PC-9 (cell line): ENCODE results near the gene VAMP8. TPM values are rescaled to one million over a fixed set of nuclear protein-coding genes. Genes with fewer than 3 reads are reported as not detected.
A peak's percentile ranks its signal among the peaks of the same experiment; 100 is the strongest.

Experiments used
- Bru-seq: library from RNA; stranded (reverse); fragments of 400-500 nt; gene quantifications from one replicate; lab custom pipeline; 2021; lab: Mats Ljungman, UMichigan
- BruChase-seq, 2 experiments: library from RNA; stranded (reverse); fragments of 400-500 nt; gene quantifications; one replicate each; lab custom pipeline; 2021; lab: Mats Ljungman, UMichigan
- BruUV-seq: library from RNA; stranded (reverse); fragments of 400-500 nt; replicated peaks from 2 replicates; lab custom pipeline; 2021; lab: Mats Ljungman, UMichigan
- CTCF ChIA-PET: fragments of 300-600 bp; sonication (Branson Sonifier 250); formaldehyde crosslinking; loops from one replicate; lab custom pipeline; 2022; ENCODE audit warnings: antibody characterized with exemption; lab: Charles Lee
- POLR2A ChIA-PET: fragments of 300-600 bp; sonication (Branson Sonifier 250); formaldehyde crosslinking; loops from one replicate; lab custom pipeline; 2022; ENCODE audit warnings: antibody characterized with exemption; ENCODE audit not compliant: unreplicated experiment; lab: Charles Lee
- DNase-seq, 2 experiments: peaks; one replicate each; pipeline versions ENCODE4 v3.0.0 to v3.0.0-alpha.2; 2015 to 2022; ENCODE audit warnings: mixed read lengths in 1 of 2
- H2AFZ ChIP-seq: fragments of 200-600 bp; sonication (generic); 2 replicates; pipeline ENCODE4 v1.8.1; 2017; ENCODE audit warnings: antibody characterized with exemption
- H3F3A ChIP-seq: fragments of 200-600 bp; sonication (generic); 2 replicates; pipeline ENCODE4 v1.8.1; 2017; ENCODE audit warnings: antibody characterized with exemption, mild to moderate bottlenecking, low read depth; ENCODE audit not compliant: insufficient read depth
- H3K27ac ChIP-seq: fragments of 200-600 bp; sonication (generic); 2 replicates; pipeline ENCODE4 v1.6.1; 2016; ENCODE audit warnings: mixed run types
- H3K27me3 ChIP-seq: fragments of 200-600 bp; sonication (generic); 2 replicates; pipeline ENCODE4 v1.6.1; 2016; ENCODE audit warnings: low read depth, mixed run types; ENCODE audit not compliant: insufficient read depth
- H3K36me3 ChIP-seq: fragments of 200-600 bp; sonication (generic); 2 replicates; pipeline ENCODE4 v1.6.1; 2016; ENCODE audit warnings: low read depth, mixed run types
- H3K4me1 ChIP-seq: fragments of 200-600 bp; sonication (generic); replicated peaks from 2 replicates; pipeline ENCODE4 v1.6.1; 2016; ENCODE audit warnings: mixed run types; ENCODE audit not compliant: insufficient read depth
- H3K4me2 ChIP-seq: fragments of 200-600 bp; sonication (generic); 2 replicates; pipeline ENCODE4 v1.6.1; 2017; ENCODE audit warnings: mixed run types
- H3K4me3 ChIP-seq: fragments of 200-600 bp; sonication (generic); 2 replicates; pipeline ENCODE4 v1.6.1; 2016; ENCODE audit warnings: mixed run types
- H3K79me2 ChIP-seq: fragments of 200-600 bp; sonication (generic); 2 replicates; pipeline ENCODE4 v1.6.1; 2017; ENCODE audit warnings: low read depth, mixed run types
- H3K9me2 ChIP-seq: fragments of 200-600 bp; sonication (generic); 2 replicates; pipeline ENCODE4 v1.8.1; 2017; ENCODE audit warnings: mild to moderate bottlenecking; ENCODE audit not compliant: insufficient read depth
- H3K9me3 ChIP-seq: fragments of 200-600 bp; sonication (generic); 2 replicates; pipeline ENCODE4 v1.8.1; 2016; ENCODE audit warnings: low read depth; ENCODE audit not compliant: insufficient read depth
- H4K20me1 ChIP-seq: fragments of 200-600 bp; sonication (generic); 2 replicates; pipeline ENCODE4 v1.8.1; 2017; ENCODE audit not compliant: insufficient read depth
- CTCF ChIP-seq: fragments of 200-600 bp; sonication (generic); conservative IDR thresholded peaks from 2 replicates; pipeline ENCODE4 v1.6.1; 2017; ENCODE audit warnings: mixed run types, antibody characterized with exemption, mild to moderate bottlenecking, moderate library complexity
- EZH2 ChIP-seq: fragments of 200-600 bp; sonication (generic); IDR thresholded peaks from 2 replicates; pipeline ENCODE4 v1.8.0; 2017; ENCODE audit warnings: antibody characterized with exemption, low read depth
- intact Hi-C: fragments of 100-400 bp; cut with micrococcal nuclease; formaldehyde crosslinking; loops from one replicate; pipeline ENCODE4 v1.10.0; 2022; ENCODE audit not compliant: unreplicated experiment
- long read RNA-seq: library from polyadenylated mRNA; stranded (forward); transcript quantifications from one replicate; pipeline ENCODE4 v2.0.0, GENCODE V29; 2022
- total RNA-seq: library from RNA; stranded (reverse); gene quantifications from 2 replicates; pipeline ENCODE4 v1.2.3, GENCODE V29; 2021

VAMP8 gene
- 91.9 and 124 TPM in 2 replicates for total RNA-seq
- Bru-seq, nascent RNA, result percentile 48 among the genes with signal in this experiment
- percentile 53 among the genes with signal in this experiment for BruChase-seq, experiment 1, labeled RNA remaining after a 2-hour chase
- percentile 67 among the genes with signal in this experiment for BruChase-seq, experiment 2, labeled RNA remaining after a 6-hour chase
- long read RNA-seq, transcript VAMP8-201 (3 exons, 774 nt), result major isoform, 207 of 233 reads
- long read RNA-seq, partial matches to known transcripts, result 2 of 233 reads
- long read RNA-seq, other reads (novel, unspliced or antisense), result 20 of 233 reads

GRCh38 chr2:85577386-85578242 lies at the start of gene VAMP8:
TSS of gene VAMP8 (plus strand) at chr2:85577586. CDS start at chr2:85577647, 61 bp downstream.
- peak within 1 kb of the TSS; percentile 83 for H2AFZ ChIP-seq
- CTCF ChIA-PET, result no interaction called here

GRCh38 chr2:85527787-85528186 lies 49.6 kb upstream of the VAMP8 start:
- Histone ChIP-seq H3K9me3 (no peaks in the 10 kb centered on the region), H3K4me1 (peaks cover 29% of the 10 kb centered on the region), H4K20me1 (no peaks in the 10 kb centered on the region), H3K27ac (no peak overlapping the region), H3K36me3 (no peaks in the 10 kb centered on the region), H3K9me2 (no peaks in the 10 kb centered on the region), H3K4me2 (no peak overlapping the region), H3K79me2 (no peaks in the 10 kb centered on the region), H3K27me3 (no peaks in the 10 kb centered on the region), H2AFZ (no peak overlapping the region), H3F3A (peaks cover 18% of the 10 kb centered on the region), H3K4me3 (no peak overlapping the region)
- POLR2A ChIA-PET, result no interaction called here
- TF ChIP-seq EZH2, result no peak
- TF ChIP-seq CTCF, result no peak
- no TSS peak for BruUV-seq
- no peak for DNase-seq
- CTCF ChIA-PET, result no interaction called here
- intact Hi-C loops, result no loop called here

More at GRCh38 chr2:85577386-85578242, at the start of gene VAMP8:
- Histone ChIP-seq H3K4me1 (peaks cover 22% of the 10 kb centered on the region), H3K27ac (peak within 1 kb of the TSS; percentile 64), H3K4me3 (peak within 1 kb of the TSS; percentile 60), H4K20me1 (no peaks in the 10 kb centered on the region), H3K4me2 (peak within 1 kb of the TSS; percentile 94), H3K9me2 (no peaks in the 10 kb centered on the region), H3K36me3 (no peaks in the 10 kb centered on the region), H3K79me2 (peaks cover 26% of the 10 kb centered on the region), H3F3A (peaks cover 19% of the 10 kb centered on the region), H3K9me3 (no peaks in the 10 kb centered on the region), H3K27me3 (no peaks in the 10 kb centered on the region)
- POLR2A ChIA-PET, result interaction anchor here (0.5 to 1.2 kb wide), 10 partner anchors 11 to 165 kb away, joined by 3 to 23 read pairs (median 6); partner anchors contain the start of genes C2orf68 and MAT2A
- TF ChIP-seq EZH2, result no peak
- no peak for TF ChIP-seq CTCF
- DNase-seq, result peak; percentile 79 to 83
- intact Hi-C loops, result loop anchor here (2.0 kb wide), 1 partner anchor 25 kb away; the partner anchor contains the start of gene TMEM150A
- TSS peak; percentile 45 for BruUV-seq

- H4K20me1 ChIP-seq, result no peaks in the 10 kb centered on the region
- intact Hi-C loops, result no loop called here
- H3K4me1 ChIP-seq, result peaks cover 29% of the 10 kb centered on the region
- no peaks in the 10 kb centered on the region for H3K9me2 ChIP-seq
- H3K79me2 ChIP-seq, result no peaks in the 10 kb centered on the region
- no peak for DNase-seq
- H2AFZ ChIP-seq, result no peak overlapping the region
- no peak overlapping the region for H3K4me3 ChIP-seq
- no peaks in the 10 kb centered on the region for H3K27me3 ChIP-seq
- H3K27ac ChIP-seq, result no peak overlapping the region
- ChIA-PET CTCF (no interaction called here), POLR2A (no interaction called here)
- peaks cover 18% of the 10 kb centered on the region for H3F3A ChIP-seq
- no peak overlapping the region for H3K4me2 ChIP-seq
- no TSS peak for BruUV-seq
- no peaks in the 10 kb centered on the region for H3K9me3 ChIP-seq
- TF ChIP-seq EZH2 (no peak), CTCF (no peak)
- H3K36me3 ChIP-seq, result no peaks in the 10 kb centered on the region
These were observed 49.0 kb upstream of the VAMP8 start for GRCh38 chr2:85528355-85528754.
